Frontal cortex (tissue), 1 donor: Measurements from ENCODE around the gene SLC44A3. TPM values are rescaled to one million over a fixed set of nuclear protein-coding genes. Genes with fewer than 3 reads are reported as not detected.

Experiments
- total RNA-seq: library from RNA; depleted of rRNA; stranded (reverse); fragments of >200 nt; gene quantifications from one replicate; pipeline ENCODE4 v1.2.3, GENCODE V29; 2014

SLC44A3 gene
- total RNA-seq, 1 donor from 2014 or later = 1.2 TPM

Other genes with a start within 250 kb of the SLC44A3 start
- 171 TPM for gene CNN3, start 106.8 kb downstream of the SLC44A3 start, total RNA-seq